Stimulated activated CD4-positive, alpha-beta T cell treated with anti-CD3 and anti-CD28 coated beads, Interleukin-1b, Interleukin-23, amount 100 ng/mL, for 4 hours (primary cell): ENCODE results near the gene ABCD3.
"Not testable (repeated sequence)": the region's sequence is repeated elsewhere in the genome, so short reads cannot be mapped to it uniquely, and the experiment has no call there.

Source experiments
- DNase-seq, 2 donors: peaks; one replicate each; pipeline ENCODE4 v3.0.0-alpha.2; 2020; ENCODE audit warnings: low read depth in 2 of 2

ABCD3 gene

DNA sequence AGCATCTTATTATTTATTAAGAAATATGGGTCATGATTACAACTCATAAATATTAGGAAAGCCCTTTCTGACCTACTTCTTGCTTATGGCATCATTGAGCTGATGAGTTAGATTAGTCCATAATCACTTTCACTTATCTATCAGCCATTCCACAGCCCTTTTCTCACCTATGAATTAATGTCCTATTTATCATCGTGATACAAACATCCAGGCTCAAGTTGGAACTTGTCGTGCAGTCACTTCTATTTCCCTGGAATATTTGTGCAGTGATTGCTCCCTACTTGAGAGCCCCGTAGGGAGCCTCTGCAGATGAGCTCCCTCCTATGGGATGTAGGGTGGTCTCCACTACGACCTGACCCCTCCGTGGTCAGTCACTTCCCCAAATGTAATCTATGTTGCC, 131.5 kb downstream of the ABCD3 start:
- no peak for DNase-seq

DNA sequence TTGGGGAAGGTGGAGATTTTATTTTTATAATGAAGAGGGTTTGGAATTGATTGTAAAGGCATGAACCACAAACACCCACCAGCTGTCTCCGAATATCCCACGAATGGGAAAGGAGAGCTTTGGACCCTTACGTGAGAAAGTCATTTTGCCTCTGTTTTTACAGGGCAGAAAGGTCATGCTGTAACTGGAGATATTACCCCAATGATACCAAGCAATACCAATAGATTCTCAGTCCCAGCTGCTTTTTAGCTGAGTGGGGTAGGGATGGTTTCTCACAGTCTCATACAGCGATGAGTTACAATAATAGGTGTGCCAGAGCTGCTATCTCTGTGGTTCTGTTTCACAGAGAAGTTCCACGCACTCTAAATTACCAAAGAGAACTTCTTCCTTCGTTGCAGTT, 132.2 kb downstream of the ABCD3 start:
- DNase-seq, result no peak

DNA sequence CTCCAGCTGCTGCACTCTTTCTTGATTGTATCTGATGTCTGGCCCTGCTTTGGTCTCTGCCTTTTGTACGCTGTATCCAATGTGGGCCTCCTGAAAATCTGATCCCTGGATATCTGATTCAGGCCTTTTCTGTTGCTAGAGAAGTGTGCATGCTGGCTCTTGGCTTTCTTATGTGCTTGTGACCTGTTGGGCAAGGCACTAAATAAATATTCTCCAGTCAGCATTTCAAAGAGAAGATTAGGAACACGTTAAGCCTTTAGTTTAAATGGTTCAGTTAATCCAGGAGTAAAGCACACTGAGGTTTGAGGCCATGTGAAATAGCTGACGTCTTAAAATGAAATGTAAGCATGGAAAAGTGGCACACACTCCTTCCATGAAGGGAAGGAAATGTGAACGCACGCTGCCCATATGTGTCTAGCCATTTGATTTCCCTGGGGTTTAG, 132.6 kb downstream of the ABCD3 start:
- DNase-seq, result no peak

DNA sequence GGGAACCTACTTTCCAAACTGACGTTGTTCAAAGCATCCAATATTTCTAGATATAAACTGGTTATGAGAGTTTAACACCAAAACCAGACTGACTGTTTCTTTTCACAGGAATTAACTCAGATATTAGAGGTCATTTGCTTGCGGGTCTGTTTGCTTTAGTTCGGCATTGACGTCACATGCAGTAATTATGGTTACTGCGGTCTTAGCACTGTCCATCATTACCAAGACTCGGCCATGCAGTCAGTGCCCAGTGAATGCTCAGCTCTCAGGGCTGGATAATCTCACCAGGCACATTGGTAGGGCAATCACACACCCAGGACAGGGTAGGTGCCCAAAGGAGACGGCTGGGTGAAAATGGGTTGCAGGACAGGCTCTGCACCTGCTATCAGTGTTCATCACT, 133.3 kb downstream of the ABCD3 start:
- no peak for DNase-seq

DNA sequence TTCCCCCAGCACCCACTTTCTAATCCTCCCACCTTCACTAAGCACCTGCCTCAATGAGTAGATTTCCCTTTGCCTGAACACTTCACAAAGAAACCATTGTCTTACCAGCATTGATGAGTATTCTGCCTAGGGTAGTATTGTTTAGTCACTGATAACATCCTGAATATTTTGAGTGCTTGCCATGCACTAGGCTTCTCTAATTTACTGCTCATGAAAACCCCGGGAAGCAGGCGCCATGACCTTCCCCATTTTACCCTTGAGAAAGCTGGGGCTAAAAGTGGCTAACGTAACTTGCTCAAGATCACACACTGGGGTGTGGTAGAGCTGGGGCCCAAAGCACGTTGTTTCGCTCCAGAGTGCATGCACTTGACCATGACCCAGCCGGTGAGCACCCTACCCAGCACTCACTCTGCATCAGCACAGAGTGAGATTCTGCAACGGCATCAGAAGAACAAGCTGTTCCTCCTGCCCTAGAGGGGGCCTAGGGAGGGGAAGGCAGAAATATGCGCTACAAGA, 133.9 kb downstream of the ABCD3 start:
- no peak for DNase-seq

DNA sequence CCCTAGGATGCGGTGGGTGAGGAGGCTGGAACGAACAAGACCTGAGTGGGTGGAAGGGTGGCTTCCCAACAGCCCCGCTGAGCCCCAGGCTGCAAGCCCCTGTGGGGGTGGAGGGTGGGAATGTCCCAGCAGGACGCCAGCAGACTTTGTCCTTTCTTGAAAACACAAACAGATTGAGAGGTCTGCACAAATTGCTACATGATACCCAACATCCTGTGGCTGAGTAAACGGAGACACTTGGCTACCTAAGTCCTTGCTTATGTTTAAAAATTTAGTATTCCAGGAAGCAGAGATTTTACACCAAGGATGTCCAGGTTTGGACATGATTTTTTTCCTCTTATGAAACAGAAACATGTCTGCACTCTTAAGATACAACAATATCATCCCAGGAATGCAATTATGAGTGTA, 135.1 kb downstream of the ABCD3 start:
- DNase-seq, result no peak

DNA sequence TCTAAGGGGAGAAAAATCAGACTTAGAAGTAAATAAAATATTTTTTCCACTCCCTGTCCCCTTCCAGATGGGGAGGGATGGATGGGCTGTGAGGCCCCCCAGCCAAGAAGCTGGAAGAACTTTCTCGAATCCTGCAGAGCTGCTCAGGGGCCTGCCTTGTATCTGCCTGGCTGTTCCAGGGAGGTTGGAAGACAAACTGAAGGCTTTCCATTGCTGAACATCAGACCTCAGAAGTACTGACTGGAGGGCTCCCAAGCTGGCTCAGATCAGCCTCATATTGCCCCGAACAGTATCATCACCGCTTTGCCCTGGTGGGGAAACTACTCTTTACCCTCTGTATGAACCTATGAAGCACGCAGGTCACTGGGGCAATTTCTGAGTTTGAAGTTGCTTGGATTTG, 135.7 kb downstream of the ABCD3 start:
- DNase-seq, result no peak

DNA sequence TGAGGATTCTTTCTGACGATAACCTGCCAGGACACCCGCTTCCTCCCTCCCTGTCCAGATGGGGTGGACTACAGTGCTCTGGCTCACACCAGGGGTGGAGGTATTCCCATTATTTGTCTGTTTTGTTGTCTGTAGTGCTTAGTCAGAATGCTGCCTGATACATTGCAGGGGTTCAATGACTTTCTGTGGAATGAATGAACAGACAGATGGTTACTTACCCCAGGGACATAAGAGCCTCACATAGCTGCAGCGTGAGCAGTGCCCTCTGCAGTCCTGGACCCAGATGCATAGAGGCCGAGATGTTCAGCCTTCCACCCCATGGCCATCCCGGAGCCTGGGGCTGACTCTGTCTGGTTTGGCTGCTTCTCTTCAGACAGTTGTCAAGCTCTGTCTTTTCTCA, 136.4 kb downstream of the ABCD3 start:
- no peak for DNase-seq

DNA sequence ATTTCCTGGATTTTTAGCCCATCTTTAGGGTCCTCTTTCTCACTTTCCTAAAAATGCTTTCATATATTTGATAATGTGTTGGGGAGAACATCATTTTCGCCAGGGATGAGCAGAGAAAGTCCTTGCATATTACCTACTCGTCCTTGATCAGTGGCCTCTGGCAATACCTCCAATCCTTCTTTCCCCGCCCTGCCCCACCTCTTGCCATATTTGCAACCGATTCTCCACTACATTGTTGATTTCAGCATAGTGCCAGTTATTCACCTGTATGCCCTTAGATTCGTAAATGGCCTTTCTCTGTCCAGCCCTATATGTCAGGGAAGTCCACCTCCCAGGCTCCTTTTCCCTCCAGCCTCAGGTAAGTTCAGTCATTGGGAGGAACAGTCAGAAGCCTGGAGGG, 136.9 kb downstream of the ABCD3 start:
- no peak for DNase-seq

DNA sequence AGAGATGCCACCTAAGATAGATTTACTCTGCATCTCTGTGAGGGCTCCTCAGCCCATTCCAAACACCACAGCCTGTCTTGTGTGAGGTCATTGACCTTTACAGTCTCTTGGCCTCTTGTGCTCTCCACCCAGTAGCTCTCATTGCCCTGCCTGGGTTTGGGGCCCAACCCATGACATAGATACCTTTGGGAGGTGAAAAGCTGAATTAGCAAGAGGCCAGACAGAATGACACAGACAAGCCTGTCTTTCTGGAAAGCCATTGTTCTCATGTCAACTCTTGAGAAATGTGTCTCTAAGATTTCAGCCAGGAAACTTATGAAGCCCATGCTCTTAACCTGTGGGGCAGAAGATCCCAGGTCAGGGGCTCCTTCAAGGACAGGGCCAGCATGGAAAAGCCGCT, 141.7 kb downstream of the ABCD3 start:
- no peak for DNase-seq

DNA sequence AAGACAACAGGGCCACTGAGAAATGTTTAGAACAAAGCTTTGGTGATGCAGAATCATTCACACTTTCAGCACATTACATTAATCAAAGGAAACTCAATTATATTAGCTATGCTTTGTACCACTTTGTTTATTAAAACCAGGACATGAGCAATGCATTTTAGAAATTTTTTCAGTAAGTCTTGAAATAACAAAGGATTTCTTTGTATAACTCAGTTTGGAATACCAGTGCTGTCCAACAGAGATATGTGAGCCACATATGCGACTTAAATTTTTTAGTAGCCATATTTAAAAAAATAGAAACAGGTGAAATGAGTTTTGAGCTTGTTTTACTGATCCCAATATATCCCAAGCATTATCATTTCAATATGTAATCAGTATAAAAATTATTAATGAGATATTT, 142.1 kb downstream of the ABCD3 start:
- DNase-seq, result no peak

DNA sequence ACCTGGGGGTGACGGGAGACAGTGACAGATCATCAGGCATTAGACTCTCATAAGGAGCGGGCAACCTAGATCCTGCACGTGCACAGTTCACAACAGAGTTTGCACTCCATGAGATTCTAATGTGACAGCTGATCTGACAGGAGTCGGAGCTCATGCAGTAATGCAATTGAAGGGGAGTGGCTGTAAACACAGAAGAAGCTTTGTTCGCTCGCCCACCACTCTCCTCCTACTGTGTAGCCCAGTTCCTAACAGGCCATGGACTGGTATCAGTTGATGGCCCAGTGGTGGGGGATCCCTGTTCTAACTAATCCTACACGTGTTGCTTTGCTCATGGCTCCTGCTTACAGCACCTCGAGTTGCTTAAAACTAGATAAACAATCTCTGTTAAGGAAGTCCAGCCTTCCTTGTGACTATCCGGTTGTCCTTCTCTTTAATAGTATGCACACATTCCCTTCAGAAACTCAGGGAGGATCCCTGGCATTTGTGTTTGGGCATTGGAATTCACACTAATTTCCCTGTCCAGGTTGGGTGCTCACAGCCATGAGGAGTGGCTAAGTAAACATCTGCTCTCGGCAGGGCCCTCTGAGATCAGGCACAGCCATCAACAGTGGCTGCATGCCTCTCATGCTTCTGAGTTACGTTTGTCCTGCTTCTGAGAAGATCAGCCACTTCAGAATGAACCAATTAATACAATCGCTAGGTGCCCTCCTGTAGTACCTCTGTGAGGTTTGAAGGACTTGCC, 144.5 kb downstream of the ABCD3 start:
- no peak for DNase-seq

DNA sequence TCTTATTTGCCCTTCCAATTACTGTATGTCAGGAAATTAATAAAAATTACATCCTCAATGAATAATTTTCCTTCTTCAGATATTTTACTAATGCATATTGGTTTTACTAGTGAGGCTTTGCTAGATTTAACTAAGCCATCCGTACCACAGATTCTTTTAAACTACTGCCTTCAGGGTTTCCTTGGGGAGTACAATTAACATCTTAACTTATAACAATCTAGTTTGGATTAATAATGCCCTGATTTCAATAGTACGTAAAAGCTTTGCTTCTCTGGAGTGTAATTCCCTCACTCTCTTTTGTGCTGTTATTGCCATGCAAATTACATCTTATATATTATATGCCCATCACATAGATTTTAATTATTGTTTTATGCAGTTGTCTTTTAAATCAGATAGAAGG, 147.7 kb downstream of the ABCD3 start:
- no peak for DNase-seq

DNA sequence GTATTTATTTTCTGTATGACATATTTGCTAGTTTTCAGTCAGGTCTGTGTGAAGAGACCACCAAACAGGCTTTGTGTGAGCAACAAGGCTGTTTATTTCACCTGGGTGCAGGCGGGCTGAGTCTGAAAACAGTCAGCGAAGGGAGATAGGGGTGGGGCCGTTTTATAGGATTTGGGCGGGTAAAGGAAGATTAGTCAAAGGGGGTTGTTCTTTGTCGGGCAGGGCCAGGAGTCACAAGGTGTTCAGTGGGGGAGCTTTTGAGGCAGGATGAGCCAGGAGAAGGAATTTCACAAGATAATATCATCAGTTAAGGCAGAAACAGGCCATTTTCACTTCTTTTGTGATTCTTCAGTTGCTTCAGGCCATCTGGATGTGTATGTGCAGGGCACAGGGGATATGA, 148.2 kb downstream of the ABCD3 start:
- not testable (repeated sequence) for DNase-seq

DNA sequence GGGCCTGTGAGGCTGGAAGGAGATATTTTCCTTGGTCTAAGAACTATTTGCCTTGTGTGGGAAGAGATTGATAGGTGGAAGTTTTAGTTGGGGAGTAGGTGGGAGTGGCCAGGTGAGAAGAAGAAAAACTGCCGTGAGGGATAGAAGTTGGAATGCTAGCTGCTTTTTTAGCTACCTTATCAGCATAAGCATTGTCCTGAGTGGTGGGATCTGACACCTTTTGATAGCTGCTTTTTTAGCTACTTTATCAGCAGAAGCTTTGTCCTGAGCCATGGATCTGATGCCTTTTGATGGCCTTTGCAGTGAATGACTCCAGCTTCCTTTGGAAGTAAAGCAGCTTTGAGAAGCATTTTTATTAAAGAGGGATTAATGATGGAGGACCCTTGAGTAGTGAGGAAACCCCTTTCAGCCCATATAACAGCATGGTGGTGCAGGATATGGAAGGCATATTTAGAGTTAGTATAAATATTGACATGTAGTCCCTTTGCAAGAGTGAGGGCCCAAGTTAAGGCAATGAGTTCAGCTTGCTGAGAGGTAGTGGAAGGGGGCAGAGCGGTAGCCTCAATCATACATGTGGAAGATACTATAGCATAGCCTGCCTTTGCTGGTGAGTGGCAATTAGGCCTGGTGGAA, 149.9 kb downstream of the ABCD3 start:
- not testable (repeated sequence) for DNase-seq
